ENCODE measurements around the gene HOXA9.

HOXA9 gene

DNA sequence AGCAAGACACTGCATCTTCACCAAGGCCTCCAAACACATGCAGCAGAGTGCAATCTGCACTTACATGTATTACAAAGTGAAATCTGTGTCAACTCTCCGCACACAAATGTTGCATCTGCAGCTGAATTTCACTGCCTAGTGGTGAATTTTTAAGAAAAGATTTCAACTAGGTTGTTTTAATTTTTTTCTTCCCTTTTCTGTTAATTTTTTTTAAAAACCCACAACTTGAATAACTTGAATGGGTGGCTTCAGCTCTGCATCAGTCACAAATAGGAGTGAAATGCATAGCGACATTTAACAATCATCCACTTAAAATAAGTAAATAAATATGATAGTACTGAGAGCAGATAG, 28.6 kb upstream of the HOXA9 start:
- no peak for DNase-seq (ENCODE audit: low read depth)
- TF ChIP-seq CTCF (IDR thresholded peaks at IDR 0.05; ENCODE audit: low read depth, low read length) (no peak), MYC (IDR thresholded peaks at IDR 0.05; ENCODE audit: low read depth, low read length) (no peak), MAX (IDR thresholded peaks at IDR 0.05; ENCODE audit: low read depth, low read length) (no peak), POLR2A (IDR thresholded peaks at IDR 0.05; ENCODE audit: extremely low read depth, insufficient read length) (no peak)
- H3K4me3 ChIP-seq (ENCODE audit: low read depth, low read length): no peak overlapping the region

DNA sequence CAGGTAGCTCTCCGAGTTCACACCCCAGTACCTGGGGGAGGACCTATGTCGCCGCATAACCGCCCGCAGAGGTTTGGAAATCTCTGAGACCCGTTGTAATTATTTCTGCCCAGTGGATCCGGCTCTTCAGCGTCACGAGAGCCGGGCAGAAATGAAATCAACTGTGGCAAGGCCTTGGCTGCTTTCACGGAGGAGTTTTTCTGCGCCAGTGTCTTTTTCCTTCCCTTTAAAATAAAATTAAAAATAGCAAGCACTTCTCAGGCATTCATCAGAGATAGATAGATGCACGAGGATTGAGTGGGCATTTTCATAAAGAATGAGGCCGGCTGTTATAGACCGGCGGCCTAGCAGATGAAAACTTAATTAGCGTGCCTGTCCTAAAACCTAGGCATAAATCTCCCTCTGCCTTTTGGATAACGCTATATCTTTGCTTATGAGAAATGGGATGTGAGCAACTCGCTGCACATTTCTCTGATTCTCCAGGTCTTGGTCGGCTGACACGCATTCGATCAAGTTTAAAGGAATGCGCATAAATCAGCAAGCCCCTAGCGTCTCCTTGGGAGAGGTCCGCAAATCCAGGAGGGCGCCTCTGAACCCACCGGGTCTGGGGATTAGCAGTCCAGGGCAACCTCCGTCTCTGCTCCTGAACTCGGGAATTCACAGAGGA, 28.1 kb upstream of the HOXA9 start:
- DNase-seq (ENCODE audit: low read depth): no peak
- H3K4me3 ChIP-seq (ENCODE audit: low read depth, low read length): no peak overlapping the region
- no peak for TF ChIP-seq POLR2A (IDR thresholded peaks at IDR 0.05; ENCODE audit: extremely low read depth, insufficient read length)
- TF ChIP-seq CTCF (IDR thresholded peaks at IDR 0.05; ENCODE audit: low read depth, low read length): no peak
- no peak for TF ChIP-seq MAX (IDR thresholded peaks at IDR 0.05; ENCODE audit: low read depth, low read length)
- no peak for TF ChIP-seq MYC (IDR thresholded peaks at IDR 0.05; ENCODE audit: low read depth, low read length)

- no peak overlapping the region for H3K4me3 ChIP-seq (ENCODE audit: low read depth, low read length)
- TF ChIP-seq MAX (IDR thresholded peaks at IDR 0.05; ENCODE audit: low read depth, low read length) (no peak), CTCF (IDR thresholded peaks at IDR 0.05; ENCODE audit: low read depth, low read length) (no peak), MYC (IDR thresholded peaks at IDR 0.05; ENCODE audit: low read depth, low read length) (no peak), POLR2A (IDR thresholded peaks at IDR 0.05; ENCODE audit: extremely low read depth, insufficient read length) (no peak)
- no peak for DNase-seq (ENCODE audit: low read depth)
Measured at GRCh38 chr7:27192546-27193334, 27.4 kb upstream of the HOXA9 start.

DNA sequence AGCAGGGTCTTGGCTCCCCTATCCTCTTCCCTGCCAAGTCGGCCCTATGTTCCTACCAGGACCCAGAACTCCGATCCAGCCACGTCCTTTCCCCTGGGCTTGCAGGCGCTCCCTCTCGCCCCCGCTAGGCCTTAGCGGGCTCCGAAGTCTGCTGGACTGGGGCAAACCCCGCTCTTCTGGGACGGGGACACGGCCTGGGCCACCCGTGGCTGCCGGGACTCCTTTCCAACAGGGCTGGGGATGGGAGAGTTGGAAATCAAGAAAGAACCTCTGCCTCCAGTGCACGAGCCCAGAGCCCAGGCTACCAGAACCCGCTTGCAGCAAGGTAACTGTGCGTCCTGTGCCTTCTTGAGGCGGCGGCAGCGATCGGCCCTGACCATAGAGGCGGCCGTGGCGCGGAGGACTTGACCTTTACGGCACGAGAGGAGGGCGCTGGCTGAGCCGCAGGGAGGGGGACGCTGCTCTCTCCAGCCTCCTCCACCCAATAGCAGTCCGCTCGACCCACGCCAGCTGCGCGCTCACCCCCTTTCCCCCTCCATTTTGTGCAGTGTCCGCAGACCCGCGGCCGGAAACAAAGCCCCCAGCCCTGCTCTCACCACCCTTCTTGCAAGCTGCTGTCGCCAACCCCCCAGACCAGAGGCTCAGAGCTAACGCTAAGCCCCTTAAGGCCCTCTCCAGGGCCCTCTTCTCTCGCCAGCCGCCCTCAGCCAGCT, 26.7 kb upstream of the HOXA9 start:
- no peak overlapping the region for H3K4me3 ChIP-seq (ENCODE audit: low read depth, low read length)
- no peak for DNase-seq (ENCODE audit: low read depth)
- TF ChIP-seq MYC (IDR thresholded peaks at IDR 0.05; ENCODE audit: low read depth, low read length) (no peak), POLR2A (IDR thresholded peaks at IDR 0.05; ENCODE audit: extremely low read depth, insufficient read length) (no peak), MAX (IDR thresholded peaks at IDR 0.05; ENCODE audit: low read depth, low read length) (no peak), CTCF (IDR thresholded peaks at IDR 0.05; ENCODE audit: low read depth, low read length) (no peak)

GRCh38 chr7:27191161-27191731, 25.9 kb upstream of the HOXA9 start:
- TF ChIP-seq CTCF (IDR thresholded peaks at IDR 0.05; ENCODE audit: low read depth, low read length) (no peak), POLR2A (IDR thresholded peaks at IDR 0.05; ENCODE audit: extremely low read depth, insufficient read length) (no peak), MYC (IDR thresholded peaks at IDR 0.05; ENCODE audit: low read depth, low read length) (no peak), MAX (IDR thresholded peaks at IDR 0.05; ENCODE audit: low read depth, low read length) (no peak)
- H3K4me3 ChIP-seq (ENCODE audit: low read depth, low read length): no peak overlapping the region
- DNase-seq (ENCODE audit: low read depth): no peak

Measured in NB4 (cell line).